SK-N-MC (cell line): Measurements from ENCODE around the gene PTPRO.

Source experiments
- DNase-seq: peaks from one replicate; pipeline ENCODE4 v3.0.0-alpha.2; 2011; ENCODE audit warnings: low read depth, low spot score
- H3K27ac ChIP-seq: fragments of 200-600 bp; sonication (generic); 2 replicates; pipeline ENCODE4 v1.5.1; 2016; ENCODE audit warnings: mixed run types
- H3K36me3 ChIP-seq: fragments of 200-600 bp; sonication (generic); 2 replicates; pipeline ENCODE4 v1.6.1; 2017; ENCODE audit warnings: antibody characterized with exemption, low read length, mixed read lengths; ENCODE audit not compliant: insufficient read depth
- H3K4me3 ChIP-seq: fragments of 200-600 bp; sonication (generic); 2 replicates; pipeline ENCODE4 v1.5.1; 2016
- H3K9ac ChIP-seq: fragments of 200-600 bp; sonication (generic); 2 replicates; pipeline ENCODE4 v1.8.0; 2017; ENCODE audit warnings: mixed run types, mixed read lengths; ENCODE audit not compliant: insufficient read length
- H3K9me3 ChIP-seq: fragments of 200-600 bp; sonication (generic); 2 replicates; pipeline ENCODE4 v1.6.1; 2017; ENCODE audit warnings: low read depth, mild to moderate bottlenecking, antibody characterized with exemption, low read length, moderate library complexity, mixed read lengths
- EZH2 ChIP-seq: fragments of 200-600 bp; sonication (generic); IDR thresholded peaks from one replicate; pipeline ENCODE4 v1.6.1; 2017; ENCODE audit warnings: antibody characterized with exemption
- FOXP2 ChIP-seq: optimal IDR thresholded peaks from 2 replicates; pipeline ENCODE3; 2011; ENCODE audit warnings: mild to moderate bottlenecking, moderate library complexity; ENCODE audit not compliant: insufficient read depth; ENCODE audit errors: extremely low read length, control extremely low read depth
- POLR2AphosphoS5 ChIP-seq: IDR thresholded peaks from 2 replicates; pipeline ENCODE4 v1.6.1; 2012; ENCODE audit warnings: mild to moderate bottlenecking, low read depth, low read length, borderline replicate concordance

The PTPRO gene

GRCh38 chr12:15322164-15323061, at the start of gene PTPRO:
TSS of gene PTPRO (plus strand) at chr12:15322508.
- DNase-seq = no peak
- no peaks in the 10 kb centered on the region for H3K36me3 ChIP-seq

GRCh38 chr12:15273896-15274295, 48.4 kb upstream of the PTPRO start:
- no peak for DNase-seq
- TF ChIP-seq EZH2 = no peak
- TF ChIP-seq FOXP2 = no peak
- TF ChIP-seq POLR2AphosphoS5 = no peak
- no peaks in the 10 kb centered on the region for H3K9me3 ChIP-seq
- no peak overlapping the region for H3K4me3 ChIP-seq
- no peaks in the 10 kb centered on the region for H3K36me3 ChIP-seq
- no peak overlapping the region for H3K9ac ChIP-seq
- H3K27ac ChIP-seq = no peak overlapping the region

More at GRCh38 chr12:15322164-15323061, at the start of gene PTPRO:
- Histone ChIP-seq H3K9ac (no peak within 1 kb of the TSS), H3K9me3 (no peaks in the 10 kb centered on the region), H3K4me3 (peak within 1 kb of the TSS; percentile 72), H3K27ac (no peak within 1 kb of the TSS)
- TF ChIP-seq FOXP2 (no peak), EZH2 (no peak), POLR2AphosphoS5 (no peak)

GRCh38 chr12:15274561-15274967, 47.7 kb upstream of the PTPRO start:
- Histone ChIP-seq H3K9me3 (no peaks in the 10 kb centered on the region), H3K9ac (no peak overlapping the region), H3K4me3 (no peak overlapping the region), H3K27ac (no peak overlapping the region), H3K36me3 (no peaks in the 10 kb centered on the region)
- TF ChIP-seq EZH2 (no peak), POLR2AphosphoS5 (no peak), FOXP2 (no peak)
- no peak for DNase-seq

- DNase-seq = peak; percentile 14
- H3K4me3 ChIP-seq = no peak overlapping the region
- no peak overlapping the region for H3K9ac ChIP-seq
These were observed 46.1 kb upstream of the PTPRO start for GRCh38 chr12:15276088-15276698.

GRCh38 chr12:15278816-15279658, 43.3 kb upstream of the PTPRO start:
- Histone ChIP-seq H3K9me3 (no peaks in the 10 kb centered on the region), H3K9ac (no peak overlapping the region), H3K36me3 (no peaks in the 10 kb centered on the region), H3K4me3 (no peak overlapping the region; the same call in 1 of the 2 replicates), H3K27ac (no peak overlapping the region)
- no peak for TF ChIP-seq EZH2
- TF ChIP-seq POLR2AphosphoS5 = peak; percentile 50; the same call in 1 of the 2 replicates
- DNase-seq = peak; percentile 39

More at GRCh38 chr12:15276088-15276698, 46.1 kb upstream of the PTPRO start:
- Histone ChIP-seq H3K36me3 (no peaks in the 10 kb centered on the region), H3K9me3 (no peaks in the 10 kb centered on the region), H3K27ac (no peak overlapping the region)
- TF ChIP-seq EZH2 (no peak), FOXP2 (no peak), POLR2AphosphoS5 (no peak)

GRCh38 chr12:15280930-15281329, 41.4 kb upstream of the PTPRO start:
- no peaks in the 10 kb centered on the region for H3K36me3 ChIP-seq
- no peak for TF ChIP-seq EZH2
- no peak for TF ChIP-seq FOXP2
- TF ChIP-seq POLR2AphosphoS5 = no peak
- no peaks in the 10 kb centered on the region for H3K9me3 ChIP-seq
- no peak overlapping the region for H3K9ac ChIP-seq
- H3K4me3 ChIP-seq = no peak overlapping the region
- no peak for DNase-seq
- no peak overlapping the region for H3K27ac ChIP-seq

- no peak overlapping the region for H3K4me3 ChIP-seq
- no peaks in the 10 kb centered on the region for H3K9me3 ChIP-seq
- TF ChIP-seq FOXP2 (no peak), POLR2AphosphoS5 (no peak), EZH2 (no peak)
- no peak for DNase-seq
- H3K9ac ChIP-seq = no peak overlapping the region
- no peak overlapping the region for H3K27ac ChIP-seq
- H3K36me3 ChIP-seq = no peaks in the 10 kb centered on the region
These were observed 33.1 kb upstream of the PTPRO start for GRCh38 chr12:15289192-15289591.

- Histone ChIP-seq H3K27ac (no peak overlapping the region), H3K9me3 (no peaks in the 10 kb centered on the region), H3K4me3 (no peak overlapping the region), H3K9ac (no peak overlapping the region), H3K36me3 (no peaks in the 10 kb centered on the region)
- TF ChIP-seq EZH2 (no peak), FOXP2 (no peak), POLR2AphosphoS5 (no peak)
- no peak for DNase-seq
These were observed 28.6 kb upstream of the PTPRO start for GRCh38 chr12:15293731-15294130.
